Stimulated activated naive CD4-positive, alpha-beta T cell treated with Interleukin-2 at 50 U/mL for 16 hours (primary cell): ENCODE results near the gene GALNT17.
"Not testable (repeated sequence)": the region's sequence is repeated elsewhere in the genome, so short reads cannot be mapped to it uniquely, and the experiment has no call there.

Experiments
- DNase-seq: peaks from one replicate; lab custom pipeline; 2025; lab: John Stamatoyannopoulos, UW

The GALNT17 gene

GRCh38 chr7:71633551-71634008 lies 501.6 kb downstream of the GALNT17 start:
- DNase-seq = no peak

- DNase-seq = not testable (repeated sequence)
Observed at GRCh38 chr7:71635849-71636248, 503.9 kb downstream of the GALNT17 start.

GRCh38 chr7:71636329-71636728 lies 504.4 kb downstream of the GALNT17 start:
- no peak for DNase-seq

- no peak for DNase-seq
Observed at GRCh38 chr7:71637578-71637977, 505.6 kb downstream of the GALNT17 start.

DNA sequence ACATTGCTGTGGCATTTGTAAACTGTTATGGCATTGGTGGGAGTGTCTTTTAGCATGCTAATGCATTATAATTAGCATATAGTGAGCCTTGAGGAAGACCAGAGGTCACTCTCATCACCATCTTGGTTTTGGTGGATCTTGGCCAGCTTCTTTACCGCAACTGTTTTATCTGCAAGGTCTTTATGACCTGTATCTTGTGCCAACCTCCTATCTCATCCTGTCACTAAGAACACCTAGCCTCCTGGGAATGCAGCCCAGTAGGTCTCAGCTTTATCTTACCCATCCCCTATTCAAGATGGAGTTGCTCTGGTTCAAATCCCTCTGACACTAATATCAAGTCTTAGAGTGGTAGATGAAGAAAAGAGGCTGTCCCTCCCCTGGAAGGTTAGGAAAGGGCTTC lies 506.2 kb downstream of the GALNT17 start:
- no peak for DNase-seq

DNA sequence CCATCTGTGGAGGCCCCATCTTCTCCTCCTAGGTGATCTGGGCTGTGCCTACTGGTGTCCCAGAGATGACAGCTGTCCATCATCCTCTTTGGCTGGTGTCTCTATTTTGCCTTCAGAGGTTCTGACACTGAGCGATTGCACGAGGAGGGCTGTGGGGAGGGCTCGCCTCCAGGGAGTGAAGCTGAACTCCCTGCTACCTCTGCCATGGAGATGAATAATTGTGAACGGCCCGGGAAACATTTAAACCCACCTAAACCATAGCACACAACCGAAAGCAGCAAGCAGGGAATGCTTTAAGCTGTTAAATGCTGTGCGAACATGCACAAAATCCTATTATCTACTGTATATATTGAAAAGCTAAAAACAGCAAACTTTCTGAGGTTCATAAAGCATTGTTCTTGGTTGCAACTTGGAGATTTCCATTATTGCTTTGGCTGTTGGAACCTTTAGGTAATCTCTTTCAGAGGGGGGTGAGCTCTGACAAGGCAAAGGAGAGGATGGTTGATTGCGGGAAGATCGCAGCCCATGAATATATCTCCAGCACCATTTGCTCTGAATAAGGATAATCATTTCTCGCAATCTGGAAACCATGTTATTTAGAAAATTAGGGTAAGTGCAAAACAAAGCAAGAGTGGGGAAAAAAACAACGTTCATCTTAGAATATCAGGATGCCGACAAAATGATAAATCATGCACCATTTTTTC lies 507.6 kb downstream of the GALNT17 start:
- no peak for DNase-seq

- not testable (repeated sequence) for DNase-seq
Observed at GRCh38 chr7:71643031-71643430, 511.1 kb downstream of the GALNT17 start.

DNA sequence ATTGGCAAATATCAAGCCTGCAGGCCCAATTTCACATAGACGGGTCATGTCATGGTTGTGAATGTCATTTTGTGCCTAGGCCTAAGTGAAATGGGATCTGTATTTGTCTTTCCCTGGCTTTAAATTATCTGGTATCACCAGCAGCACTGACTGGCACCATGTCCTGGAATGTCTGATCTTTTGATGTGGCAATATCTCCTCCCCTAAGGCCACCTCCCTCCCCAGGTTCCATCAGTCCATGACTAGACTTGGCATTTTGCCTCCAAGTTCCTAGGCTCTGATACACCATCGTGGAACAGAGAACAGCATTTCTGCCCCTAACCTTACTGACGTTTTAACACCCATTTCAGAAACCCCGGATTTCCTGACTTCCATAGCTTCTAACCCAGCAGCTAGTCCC lies 513.9 kb downstream of the GALNT17 start:
- no peak for DNase-seq

DNA sequence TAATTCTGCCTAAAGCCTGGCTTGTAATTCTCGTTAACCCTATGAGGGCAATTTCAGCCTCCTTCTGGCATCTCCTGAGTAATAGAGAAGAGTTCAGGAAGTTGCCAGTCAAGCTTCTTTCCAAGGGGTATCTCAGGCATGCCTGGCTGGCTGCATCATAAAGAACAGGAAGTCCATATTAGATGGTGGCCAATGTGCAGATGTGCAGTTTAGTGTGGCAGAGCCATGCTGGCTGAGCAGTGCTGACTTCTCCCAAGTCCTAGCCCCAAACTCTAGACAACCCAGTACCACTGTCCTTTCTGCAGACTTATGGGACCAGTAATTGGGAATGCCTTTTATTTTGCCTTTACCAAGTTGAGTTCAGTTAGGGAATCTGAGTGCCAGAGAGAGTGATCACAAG lies 517.9 kb downstream of the GALNT17 start:
- no peak for DNase-seq

DNA sequence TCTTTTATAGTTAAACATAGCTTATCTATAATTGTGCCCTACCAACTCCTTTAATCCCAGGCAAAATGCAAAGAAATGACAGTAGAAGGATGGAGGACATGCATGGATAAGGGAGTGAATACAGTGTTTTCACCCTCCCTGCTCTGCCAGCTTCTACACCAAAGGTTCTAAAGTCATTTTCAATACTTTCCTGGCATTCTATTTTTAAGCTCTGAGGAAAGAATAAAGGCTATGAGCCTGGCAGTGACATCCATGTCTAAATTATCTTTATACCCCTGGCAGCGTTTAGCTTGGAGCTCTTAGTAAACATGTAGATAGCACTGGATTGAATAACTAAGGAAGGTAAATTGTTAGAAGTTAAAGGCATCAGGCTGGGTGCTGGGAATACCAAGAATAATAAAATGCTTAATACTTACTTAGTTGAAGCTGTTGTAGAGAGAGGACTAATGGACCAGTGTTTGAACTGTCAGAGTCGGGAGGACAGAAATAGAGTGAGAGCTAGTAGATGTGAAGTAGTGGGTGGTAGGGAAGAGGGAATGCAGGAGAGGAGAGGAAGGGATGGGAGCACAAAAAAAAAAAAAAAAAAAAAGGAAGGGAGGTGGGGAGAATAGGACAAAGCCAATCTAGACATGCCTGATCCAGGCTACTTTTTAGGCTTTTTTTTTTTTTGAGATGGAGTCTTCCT lies 518.9 kb downstream of the GALNT17 start:
- no peak for DNase-seq

GRCh38 chr7:71652510-71652909 lies 520.6 kb downstream of the GALNT17 start:
- DNase-seq = no peak

DNA sequence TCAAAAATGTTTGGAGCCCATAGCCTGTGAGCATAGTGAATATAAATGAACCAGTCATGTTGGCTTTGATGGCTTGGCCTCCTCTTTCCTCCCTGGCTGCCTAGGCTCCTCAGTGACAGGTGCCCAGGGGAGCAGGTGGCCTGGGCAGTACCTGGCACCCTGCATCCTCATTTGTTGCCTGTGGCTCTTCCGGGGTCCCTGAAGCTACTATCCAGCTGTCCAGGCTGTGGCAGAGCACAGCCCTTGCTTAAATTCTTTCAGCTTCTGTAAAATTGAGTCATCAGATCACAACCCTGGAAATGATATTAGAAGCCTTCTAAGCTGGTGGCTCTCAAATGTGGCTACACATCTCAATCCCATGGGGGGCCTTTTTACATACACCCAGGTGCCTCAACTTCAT lies 525.4 kb downstream of the GALNT17 start:
- DNase-seq = no peak

GRCh38 chr7:71659622-71660021 lies 527.7 kb downstream of the GALNT17 start:
- no peak for DNase-seq

DNA sequence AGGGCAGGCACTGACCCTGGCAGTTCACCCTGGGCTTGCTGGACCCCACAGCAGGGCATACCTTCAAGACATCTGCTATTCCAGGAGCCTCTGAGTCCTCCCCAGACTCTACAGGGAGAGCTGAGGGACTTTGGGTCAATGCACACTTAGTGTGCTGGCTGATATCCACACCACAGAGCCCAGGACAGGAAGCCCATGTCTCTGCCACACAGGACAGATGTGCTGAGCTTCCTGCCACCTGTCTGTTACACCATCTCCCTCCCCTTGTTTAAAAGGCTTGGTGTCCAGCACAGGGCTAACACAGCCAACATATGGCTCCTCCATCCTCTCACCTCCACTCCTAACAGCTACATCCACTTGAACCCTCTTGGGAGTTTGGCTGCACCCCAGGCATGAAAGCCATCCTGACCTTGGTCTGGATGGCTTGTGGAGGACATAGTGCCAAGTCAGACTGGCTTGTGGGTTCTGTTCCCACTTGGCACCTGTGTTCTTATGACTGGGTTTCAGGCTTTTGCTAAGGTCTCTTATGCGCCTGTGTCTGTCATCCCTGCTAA lies 529.8 kb downstream of the GALNT17 start:
- DNase-seq = no peak

- DNase-seq = no peak
Observed at GRCh38 chr7:71665716-71666115, 533.8 kb downstream of the GALNT17 start.

- no peak for DNase-seq
Observed at GRCh38 chr7:71668572-71668971, 536.6 kb downstream of the GALNT17 start.

GRCh38 chr7:71679480-71679879 lies 547.5 kb downstream of the GALNT17 start:
- no peak for DNase-seq

DNA sequence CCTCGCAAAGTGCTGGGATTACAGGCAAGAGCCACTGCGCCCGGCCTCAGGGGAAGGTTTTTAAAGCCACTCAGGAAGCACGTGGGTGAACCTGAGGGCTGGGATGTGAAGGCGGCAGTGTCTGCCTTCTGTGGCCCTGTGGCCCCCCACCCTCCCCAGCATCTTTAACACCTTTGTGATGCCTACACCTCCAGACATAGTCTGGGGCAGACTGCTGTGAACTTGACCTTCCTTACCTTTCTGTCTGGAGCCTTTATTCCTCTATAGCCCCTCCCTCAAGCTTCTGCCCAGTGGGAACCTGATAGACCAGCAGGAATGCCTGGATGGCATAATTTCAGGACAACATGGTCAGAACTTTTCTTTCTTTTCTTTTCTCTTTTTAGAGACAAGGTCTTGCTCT lies 550.2 kb downstream of the GALNT17 start:
- no peak for DNase-seq

DNA sequence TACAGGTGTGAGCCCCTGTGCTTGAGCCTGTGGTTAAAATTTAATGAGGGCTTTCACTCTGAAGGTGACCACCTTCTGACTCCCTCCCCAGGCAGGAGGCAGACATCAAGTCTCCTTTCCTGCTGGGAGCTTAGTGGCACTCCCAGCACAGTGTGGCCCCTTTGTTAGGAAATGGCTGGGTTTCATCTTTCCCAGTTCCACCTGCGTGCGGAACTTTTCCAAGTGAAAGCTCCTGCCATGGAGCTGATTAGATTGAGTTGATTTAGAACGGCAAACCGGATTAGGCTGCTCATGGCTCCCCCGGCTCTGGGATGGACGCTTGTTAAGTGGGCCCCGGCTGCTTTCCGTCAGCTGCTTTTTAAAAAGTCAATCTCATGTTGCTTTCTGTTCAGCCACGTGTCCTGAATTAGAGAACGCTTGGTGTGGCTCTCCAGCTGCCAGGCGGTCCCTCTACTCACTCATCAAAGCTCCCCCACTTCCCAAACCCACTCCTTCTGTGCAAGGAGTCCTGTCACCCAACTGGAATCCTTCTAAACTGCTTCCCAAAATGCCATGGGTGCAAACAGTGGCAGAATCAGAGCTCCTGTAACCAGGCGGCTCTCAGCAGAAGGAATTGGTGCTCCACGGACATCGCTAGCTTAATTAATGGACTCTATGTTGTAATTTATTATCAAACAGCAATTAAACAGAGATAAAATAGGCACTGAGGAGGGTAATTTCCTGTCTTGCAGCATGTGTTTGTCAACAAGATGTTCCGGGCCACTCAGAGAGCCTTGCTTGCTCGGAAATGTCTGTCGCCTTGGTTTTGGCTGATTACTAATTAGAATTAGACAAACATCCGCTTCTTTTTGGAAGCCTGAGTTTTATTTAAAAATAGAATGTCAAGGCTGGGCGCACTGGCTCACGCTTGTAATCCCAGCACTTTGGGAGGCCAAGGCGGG lies 551.2 kb downstream of the GALNT17 start:
- DNase-seq = no peak

- DNase-seq = no peak
Observed at GRCh38 chr7:71687286-71687685, 555.3 kb downstream of the GALNT17 start.

DNA sequence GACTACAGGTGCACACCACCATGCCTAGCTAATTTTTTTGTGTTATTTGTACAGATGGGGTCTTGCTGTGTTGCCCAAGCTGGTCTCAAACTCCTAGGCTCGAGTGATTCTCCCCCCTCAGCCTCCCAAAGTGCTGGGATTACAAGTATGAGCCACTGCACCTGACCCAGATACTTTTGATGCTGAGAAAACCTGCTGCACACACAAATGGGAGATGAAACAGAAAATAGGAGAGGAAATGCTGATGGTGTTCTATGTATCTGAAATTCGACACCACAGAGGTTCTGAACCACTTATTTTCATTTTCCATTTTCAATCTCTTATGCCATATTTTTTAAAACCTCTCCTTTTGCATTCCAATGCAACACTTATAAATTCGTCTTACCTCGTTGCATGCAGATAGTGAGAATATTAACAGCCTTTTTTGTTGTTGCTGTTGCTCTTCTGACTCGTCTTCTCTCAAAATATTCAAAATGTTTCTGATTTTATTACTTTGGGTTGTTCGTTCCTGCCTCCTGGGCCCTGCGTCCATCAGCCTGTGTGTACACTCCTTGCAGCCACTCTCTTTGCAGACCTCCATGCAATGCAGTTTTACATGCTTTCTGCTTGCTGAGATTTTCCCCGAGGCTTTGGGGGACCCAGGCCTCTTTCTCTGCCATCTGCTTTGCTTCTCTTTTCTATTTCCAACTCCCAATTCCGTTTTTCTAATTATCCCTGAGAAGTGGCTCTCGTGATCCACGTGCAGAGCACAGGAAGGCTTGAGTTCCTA lies 556.1 kb downstream of the GALNT17 start:
- no peak for DNase-seq
